Tongue (tissue), 2 donors: Measurements from ENCODE around the gene NAP1L3. TPM values are rescaled to one million over a fixed set of nuclear protein-coding genes. Genes with fewer than 3 reads are reported as not detected.
A peak's percentile ranks its signal among the peaks of the same experiment; 100 is the strongest.

ENCODE experiments used
- DNase-seq: peaks from one replicate; pipeline ENCODE4 v3.0.0-alpha.2; 2015
- total RNA-seq: library from RNA; depleted of rRNA; stranded (reverse); fragments of >200 nt; gene quantifications from one replicate; pipeline ENCODE4 v1.2.3, GENCODE V29; 2014

NAP1L3 gene
- total RNA-seq, result 9.1 TPM

GRCh38 chrX:93673056-93673868 lies at the start of gene NAP1L3:
Gene NAP1L3 (minus strand): TSS chrX:93673578. CDS start chrX:93673304, 274 bp downstream.
- DNase-seq, result peak; percentile 91

- DNase-seq, result no peak
Measured at GRCh38 chrX:93711076-93711475, 37.7 kb upstream of the NAP1L3 start.

GRCh38 chrX:93703701-93704100 lies 30.3 kb upstream of the NAP1L3 start:
- DNase-seq, result no peak

GRCh38 chrX:93695981-93696380 lies 22.6 kb upstream of the NAP1L3 start:
- no peak for DNase-seq

- no peak for DNase-seq
Measured at GRCh38 chrX:93673869-93674271, 492 bp upstream of the NAP1L3 start, which contains the start of gene FAM133A. Gene FAM133A (plus strand): TSS chrX:93674206. CDS start chrX:93709420, 35,214 bp downstream.

- no peak for DNase-seq
Measured at GRCh38 chrX:93660575-93660974, 12.8 kb downstream of the NAP1L3 start.

- DNase-seq, result no peak
Measured at GRCh38 chrX:93649381-93649780, 24.0 kb downstream of the NAP1L3 start.

- no peak for DNase-seq
Measured at GRCh38 chrX:93637591-93637990, 35.8 kb downstream of the NAP1L3 start.

Other genes starting within 250 kb of the NAP1L3 start
- gene FAM133A, start 628 bp upstream of the NAP1L3 start, total RNA-seq, result not detected